Right forelimb (tissue), 1 donor: ENCODE results near the gene CLEC4G.

Experiments used
- DNase-seq: peaks from one replicate; pipeline ENCODE4 v3.0.0-alpha.2; 2018

Gene CLEC4G

DNA sequence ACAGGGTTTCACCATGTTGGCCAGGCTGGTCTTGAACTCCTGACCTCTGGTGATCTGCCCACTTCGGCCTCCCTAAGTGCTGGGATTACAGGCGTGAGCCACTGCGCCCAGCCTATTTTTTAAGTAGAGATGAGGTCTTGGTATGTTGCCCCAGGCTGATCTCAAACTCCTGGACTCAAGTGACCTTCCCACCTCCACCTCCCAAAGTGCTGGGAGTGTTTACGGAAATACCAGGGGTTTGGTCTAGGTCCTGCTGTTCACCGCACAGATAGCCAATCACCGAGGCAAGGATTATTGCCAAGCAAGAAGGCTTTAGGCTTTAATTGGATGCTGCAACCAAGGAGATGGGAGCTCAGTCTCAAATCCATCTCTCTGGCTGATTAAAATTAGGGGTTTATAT lies 11.6 kb downstream of the CLEC4G start:
- no peak for DNase-seq

DNA sequence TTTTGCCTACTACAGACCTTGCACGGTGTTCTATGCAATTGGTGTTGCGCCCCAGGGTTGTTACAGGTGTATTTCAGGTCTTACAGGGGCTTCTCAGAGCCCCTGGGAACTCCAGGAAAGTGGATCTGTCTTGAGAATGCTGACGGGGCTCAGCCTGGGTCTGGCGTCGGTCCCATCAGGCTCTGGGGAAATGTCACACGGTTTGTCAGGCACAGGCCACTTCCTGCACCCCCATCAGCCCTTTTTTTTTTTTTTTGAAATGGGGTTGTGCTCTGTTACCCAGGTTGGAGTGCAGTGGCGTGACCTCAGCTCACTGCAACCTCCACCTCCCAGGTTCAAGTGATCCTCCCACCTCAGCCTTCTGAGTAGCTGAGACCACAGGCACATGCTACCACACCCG lies 13.2 kb downstream of the CLEC4G start:
- no peak for DNase-seq

DNA sequence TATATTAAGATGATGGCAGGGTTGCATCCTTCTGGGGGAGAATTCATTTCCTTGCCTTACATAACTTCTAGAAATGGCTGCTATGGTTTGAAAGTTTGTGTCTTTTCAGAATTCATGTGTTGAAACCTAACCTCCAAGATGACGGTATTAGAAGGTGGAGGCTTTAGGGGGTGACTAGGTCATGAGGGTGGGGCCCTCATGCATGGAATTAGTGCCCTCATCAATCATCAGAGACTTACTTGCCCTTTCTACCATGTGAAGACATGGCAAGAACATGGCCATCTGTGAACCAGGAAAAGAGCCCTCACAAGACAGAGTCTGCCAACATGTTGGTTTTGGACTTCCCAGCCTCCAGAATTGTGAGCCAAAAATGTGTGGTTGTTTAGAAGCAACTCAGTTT lies 15.1 kb downstream of the CLEC4G start:
- no peak for DNase-seq

DNA sequence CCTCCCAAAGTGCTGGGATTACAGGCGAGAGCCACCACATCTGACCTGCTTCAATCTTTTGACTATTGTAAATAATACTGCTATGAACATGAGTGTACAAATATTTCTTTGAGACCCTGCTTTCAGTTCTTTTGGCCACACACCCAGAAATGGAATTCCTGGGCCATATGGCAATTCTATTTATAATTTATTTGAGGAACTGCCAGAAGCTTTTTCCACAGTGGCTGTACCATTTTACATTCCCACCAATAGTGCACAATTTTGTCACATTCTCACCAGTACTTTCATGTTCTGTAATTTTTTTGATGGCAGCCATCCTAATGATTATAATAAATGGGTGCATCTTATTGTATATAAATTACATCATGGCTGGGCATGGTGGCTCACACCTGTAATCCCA lies 16.2 kb downstream of the CLEC4G start:
- DNase-seq, result no peak

DNA sequence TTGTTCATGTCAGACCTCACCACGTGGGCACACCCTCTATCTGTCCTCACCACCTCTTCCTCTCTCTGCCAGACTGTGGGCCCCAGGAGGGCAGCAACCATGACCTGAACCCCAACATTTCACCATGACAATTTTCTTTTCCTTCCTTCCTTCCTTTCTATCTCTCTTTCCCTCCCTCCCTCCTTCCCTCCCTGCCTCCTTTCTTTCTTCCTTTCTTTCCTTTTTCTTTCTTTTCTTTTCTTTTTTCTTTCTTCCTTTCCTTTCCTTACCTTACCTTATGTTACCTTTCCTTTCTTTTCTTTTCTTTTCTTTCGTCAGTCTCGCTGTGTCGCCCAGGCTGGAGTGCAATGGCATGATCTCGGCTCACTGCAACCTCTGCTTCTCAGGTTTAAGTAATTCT lies 21.3 kb downstream of the CLEC4G start:
- no peak for DNase-seq

DNA sequence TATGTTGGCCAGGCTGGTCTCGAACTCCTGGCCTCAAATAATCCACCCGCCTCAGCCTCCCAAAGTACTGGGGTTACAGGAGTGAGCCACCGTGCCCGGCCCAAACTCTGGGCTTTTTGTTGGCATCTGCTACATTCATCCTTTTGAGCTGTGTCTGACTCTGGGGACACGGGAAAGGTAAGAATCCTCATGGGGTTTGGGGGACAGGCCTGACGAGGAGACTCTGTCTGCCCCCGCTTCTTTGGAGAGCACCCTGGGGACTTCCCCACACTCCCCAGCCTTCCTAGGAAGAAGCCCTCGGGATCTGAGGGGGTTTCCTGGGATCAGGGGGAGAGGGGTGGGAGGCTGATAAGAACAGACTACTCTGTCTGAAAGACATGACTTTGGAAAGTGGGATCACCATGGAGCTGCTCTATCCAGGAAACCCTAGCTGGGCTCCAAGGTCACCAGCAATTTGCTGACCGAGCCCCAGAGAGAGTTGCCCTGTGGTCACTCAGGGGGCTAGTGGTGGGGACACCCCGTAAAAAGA lies 21.9 kb downstream of the CLEC4G start:
- DNase-seq, result no peak

DNA sequence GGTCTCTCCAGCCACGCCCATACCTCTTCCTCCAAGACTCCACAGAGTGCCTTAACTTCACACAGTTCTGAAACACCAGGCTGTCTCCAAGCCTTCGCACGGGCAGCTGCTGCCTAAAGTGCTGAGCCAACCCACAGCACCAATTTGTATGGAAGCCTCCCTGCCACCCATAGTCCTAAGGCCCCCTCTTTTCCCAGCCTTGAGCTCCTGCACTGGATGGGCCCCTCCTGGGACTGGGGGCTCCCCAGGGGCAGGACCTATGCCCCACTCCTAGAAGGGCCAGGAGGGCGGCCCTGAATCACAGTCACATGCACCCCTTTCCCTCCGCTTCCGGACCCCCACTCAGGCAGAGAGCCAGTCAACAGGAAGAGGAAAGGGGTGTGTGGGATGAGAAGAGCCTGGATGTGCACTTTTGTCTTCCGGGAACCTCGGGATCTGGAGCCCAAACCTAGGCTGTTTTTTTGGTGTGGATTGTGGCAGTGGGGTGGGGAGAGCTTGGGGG lies 24.9 kb downstream of the CLEC4G start:
- DNase-seq, result no peak

DNA sequence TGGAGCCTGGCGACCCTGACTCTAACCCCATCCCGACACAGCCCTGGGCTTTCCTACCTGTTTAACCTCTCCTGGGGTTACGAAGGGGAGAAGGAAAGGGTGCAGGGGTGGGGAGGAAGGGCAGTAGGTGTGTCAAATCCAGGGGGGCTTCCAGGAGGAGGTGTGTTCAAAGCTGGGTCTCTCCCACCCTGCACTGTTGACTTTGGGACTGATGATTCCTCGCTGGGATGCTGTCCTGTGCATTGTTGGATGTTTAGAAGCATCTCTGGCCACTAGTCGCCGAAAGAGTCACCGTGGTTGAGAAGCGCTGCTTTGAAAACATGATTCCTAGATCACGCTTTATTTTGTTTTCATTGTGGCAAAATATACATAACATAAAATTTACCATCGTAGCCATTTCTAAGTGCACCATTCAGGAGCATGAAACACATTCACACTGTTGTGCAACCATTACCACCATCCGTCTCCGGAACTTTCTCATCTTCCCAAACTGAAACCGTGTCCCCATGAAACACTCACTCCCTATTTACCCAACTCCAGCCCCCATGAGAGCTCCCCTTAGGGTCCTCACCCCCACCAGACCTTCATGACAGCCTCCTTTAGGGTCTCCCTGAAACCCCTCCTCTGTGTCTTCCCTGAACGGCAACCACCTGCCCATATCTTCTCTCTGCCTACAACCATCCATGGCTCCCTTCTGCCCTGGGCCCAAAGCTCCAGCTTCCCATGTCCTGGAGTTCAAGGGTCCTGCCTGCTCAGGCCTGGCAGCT lies 25.5 kb downstream of the CLEC4G start:
- no peak for DNase-seq

DNA sequence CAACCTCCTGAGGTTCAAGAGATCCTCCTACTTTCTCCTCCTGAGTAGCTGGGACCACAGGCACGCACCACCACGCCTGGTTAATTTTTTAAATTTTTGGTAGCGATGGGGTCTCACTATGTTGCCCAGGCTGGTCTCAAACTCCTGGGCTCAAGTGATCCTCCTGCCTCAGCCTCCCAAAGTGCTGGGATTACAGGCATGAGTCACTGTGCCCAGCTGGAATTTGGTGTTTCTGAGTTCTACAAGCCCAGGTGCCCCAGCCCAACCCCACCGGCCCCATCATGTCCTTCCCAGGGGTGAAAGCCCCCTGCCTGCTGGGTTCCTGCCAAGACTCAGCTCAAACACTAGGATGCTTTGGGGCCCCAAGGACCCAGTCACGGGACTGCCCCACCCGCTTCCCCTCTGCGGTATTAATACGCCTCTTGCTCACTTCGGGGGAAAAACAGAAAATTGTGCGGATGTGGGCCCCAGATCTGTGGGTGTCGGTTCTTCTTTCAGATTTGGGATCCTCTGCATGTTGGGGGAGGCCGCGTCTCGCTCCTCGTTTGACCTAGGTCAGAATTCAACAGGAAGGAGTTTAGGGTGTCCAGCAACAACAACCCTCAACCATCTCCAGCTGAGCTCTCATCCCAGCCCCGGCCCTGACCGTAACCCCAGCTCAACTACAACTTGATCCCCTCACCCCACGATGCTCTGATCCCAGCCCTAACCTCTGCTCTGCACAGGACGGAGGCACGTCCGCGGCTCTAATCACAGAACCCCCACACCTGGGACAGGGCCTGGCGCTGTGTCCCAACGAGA lies 26.3 kb downstream of the CLEC4G start:
- no peak for DNase-seq

DNA sequence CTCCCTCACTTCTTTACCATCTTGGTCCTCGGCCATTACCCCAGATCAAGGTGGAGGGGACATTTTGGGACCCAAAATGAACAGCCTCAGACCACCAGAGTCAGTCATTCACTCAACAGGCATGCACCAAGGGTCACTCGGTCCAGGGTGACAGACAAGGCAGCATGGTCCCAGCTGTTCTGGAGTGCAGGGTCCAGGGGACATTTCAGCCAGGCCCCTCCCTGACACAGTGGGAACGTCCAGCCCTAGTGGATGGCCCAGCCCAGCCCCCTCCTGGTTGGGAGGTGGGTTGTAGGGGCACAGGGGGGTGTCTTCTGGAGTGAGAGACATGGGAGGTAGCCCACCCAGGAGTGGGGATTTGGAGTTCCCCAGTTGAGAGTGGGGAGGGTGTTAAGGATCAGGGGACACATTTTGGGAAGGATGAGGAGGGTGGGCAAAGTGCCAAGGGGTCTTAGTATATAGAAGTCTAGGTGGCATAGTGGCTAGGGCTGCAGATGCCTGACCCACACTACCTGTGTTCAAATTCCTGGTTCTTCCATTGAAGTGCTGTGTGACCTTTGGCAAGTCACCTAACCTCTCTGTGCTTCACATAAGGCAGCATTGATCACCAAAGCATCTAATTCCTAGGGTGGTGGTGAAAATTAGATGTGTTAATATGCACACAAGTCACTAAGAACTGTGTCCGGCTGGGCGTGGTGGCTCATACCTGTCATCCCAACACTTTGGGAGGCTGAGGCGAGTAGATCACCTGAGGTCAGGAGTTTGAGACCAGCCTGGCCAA lies 27.4 kb downstream of the CLEC4G start:
- no peak for DNase-seq

DNA sequence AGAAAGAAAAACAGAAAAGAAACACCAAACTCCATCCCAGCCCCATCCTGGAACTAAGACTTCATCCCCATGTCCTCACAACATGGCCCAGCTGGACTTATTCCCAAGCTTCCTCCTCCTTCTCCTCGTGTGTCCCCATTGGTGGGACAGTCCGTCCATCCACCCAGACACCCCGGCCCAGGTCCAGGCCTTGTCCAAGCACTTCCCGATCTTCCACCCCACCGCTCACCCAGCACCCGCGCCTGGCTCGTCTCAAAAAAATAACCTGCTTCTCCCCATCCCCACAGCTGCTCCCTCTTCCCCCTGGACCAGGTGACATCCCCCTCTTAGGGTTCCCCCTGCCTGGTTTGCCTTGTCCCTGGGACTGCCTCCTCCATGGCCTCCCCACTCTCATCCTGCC lies 28.6 kb downstream of the CLEC4G start:
- no peak for DNase-seq

DNA sequence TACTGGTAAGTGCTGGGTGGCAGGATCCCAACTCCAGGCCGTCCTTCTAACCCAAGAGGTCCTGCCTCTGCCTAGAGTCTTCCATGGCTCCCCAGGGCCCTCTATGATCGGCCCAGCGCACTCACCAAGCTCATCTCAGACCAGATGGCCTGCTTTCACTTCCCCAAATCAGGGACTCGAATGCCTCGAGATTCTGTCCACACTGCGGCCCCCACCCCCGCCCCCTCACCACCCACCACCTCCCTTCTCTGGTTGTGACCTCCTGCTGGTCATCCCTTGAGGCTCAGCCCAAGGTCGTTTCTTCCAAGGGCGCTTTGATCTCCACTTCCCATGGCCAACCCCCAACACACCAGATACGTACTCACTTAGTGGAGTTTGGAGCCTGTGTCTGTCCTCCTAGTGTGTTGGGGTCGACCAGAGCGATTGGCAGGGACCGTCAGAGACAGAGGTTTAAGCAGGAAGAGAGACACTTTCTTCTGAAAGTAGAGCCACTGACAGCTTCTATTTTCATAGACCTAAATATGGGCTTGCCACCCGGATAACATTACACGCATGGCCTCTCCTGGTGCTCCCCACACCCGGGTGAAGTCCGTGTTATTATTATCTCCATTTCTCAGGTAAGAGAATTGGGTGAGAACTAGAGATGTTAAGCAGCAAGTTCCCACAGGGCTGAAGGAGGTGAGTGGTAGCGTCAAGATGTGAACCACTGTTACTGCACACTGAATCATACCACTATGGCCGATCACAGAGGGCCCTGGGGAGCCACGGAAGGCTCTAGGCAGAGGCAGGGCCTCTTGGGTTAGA lies 30.1 kb downstream of the CLEC4G start, which contains the start of gene FCER2:
FCER2 (minus strand) TSS at position 478 of the 804 bp plus-strand sequence. CDS start 2,371 bp downstream, outside the sequence.
- no peak for DNase-seq

DNA sequence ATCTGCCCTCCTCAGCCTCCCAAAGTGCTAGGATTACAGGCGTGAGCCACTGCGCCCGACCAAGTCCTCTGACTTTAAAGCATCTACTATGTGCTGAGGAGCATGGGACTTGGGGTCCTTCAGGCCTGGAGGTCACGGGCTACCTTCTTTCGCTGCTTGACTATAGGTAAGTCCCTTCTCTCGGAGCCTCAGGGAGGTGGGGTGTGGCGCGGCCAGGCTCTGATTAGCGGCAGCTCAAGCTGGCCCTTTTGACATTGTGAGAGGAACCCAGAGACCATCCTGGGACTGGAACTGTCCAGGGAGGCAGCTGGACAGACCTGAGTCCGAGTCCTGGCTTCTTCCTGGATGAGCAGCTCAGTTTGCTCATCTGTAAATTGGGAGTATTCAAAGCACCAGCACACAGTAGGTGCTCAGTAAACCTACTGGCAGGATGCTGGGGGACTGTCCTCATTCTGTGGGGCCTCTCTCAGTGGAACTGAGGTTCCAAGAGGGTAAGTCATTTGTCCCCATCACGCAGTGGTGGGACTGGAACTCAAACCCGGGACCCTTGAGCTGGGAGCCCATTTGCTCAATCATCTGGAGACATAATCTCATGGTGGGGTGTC lies 30.8 kb downstream of the CLEC4G start:
- no peak for DNase-seq

DNA sequence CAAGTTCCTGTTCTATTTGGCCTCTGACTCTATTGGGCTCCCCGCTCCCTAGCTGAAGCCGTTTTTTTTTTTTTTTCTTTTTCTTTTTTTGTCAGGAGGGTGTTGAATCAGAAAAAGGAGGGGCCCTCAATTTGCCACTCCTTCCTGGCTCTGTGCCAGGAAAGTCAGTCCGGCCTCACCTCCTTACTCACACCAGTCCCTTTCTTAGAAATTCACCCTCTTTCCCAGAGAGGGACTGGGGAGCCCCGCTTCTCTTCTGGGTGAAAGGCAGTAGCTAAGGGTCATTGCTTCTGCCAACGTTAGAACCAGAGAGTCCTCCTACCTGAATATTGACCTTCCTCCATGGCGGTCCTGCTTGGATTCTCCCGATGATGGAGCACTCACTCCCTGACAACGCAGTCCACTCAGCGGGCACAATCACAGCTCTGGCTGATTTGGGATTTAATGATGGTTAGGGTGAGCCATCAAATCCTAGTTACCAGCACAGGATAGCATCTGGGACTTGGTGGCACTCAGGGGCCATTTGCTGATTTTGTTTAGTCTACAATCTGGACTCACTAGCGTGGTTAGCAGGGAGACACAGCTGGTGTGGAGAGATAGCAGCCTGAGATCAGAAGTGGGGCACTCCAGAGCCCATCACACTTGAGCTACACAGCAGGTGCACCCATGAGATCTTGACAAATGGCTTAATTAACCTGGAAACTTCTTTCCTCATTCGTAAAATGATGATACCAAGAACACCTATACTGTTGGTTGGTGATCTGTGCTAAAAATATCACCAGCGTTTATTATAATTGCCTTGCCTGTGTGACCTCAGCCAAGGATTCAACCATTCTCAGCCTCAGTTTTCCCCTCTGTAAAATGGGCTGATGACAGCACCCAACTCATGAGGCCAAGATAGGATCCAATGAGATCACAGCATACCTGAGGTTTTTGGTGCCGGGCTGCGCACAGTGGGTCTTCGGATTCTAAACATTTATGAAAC lies 32.2 kb downstream of the CLEC4G start:
- DNase-seq, result no peak

DNA sequence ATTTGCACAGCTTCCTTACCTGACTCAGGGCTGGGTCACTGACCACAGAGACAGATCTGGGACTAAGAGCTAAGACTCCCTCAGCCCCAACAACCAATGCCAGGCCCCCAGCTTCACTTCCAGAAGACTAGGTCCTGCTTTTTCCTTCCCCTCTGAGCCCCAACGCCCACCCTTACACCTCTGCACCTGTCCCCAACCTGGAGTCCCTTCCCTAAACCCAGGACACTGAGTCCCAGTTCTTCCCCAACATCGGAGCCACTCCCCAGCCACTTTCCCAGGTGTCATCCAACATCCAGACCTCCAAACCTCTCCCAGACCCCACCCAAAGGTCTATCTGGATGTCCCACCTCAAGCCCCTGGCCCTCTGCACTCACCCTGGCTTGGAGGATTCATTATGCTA lies 32.9 kb downstream of the CLEC4G start:
- no peak for DNase-seq

DNA sequence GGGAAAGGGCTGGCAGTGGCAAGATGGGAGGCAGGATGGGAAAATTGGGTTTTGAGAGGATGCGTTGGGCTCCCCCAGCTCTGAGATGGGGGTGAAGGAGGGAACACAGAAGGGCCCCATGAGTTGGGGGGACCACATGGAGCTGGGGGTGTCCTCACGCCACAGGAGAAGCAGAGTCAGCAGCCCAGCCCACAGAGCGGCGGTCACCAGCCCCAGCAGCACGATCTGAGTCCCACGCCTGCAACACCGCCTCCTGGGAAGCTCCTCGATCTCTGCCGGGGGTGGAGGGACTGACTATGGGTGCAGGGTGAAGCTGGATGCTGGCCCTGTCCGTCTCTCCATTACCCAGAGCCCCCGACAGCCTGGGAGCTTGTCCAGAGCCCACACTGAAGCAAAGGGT lies 33.3 kb downstream of the CLEC4G start:
- DNase-seq, result no peak

DNA sequence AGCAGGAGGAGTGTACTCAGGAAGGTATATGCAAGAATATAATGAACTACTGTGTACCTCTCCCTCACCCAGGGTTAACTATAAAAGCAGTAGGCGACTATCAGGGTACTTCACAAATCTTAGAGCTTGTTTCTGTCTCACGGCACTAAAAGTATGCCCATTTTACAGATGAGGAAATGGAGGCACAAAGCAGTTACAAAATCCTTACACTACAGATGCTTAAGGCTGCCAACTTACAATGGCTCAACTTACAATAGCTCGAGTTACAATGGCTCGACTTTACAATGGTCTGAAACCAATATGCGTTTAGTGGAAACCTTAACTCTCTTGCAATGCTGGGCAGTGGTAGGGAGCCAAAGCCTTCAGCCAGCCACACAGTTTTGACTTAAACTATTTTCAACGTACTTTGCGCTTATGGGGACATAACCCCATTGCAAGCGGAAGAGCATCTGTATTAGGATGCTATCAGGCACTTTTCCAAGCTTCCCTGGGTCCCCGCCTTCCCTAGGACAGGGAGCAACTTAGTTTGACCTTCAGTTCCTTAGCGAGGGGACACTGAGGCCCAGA lies 34.1 kb downstream of the CLEC4G start:
- DNase-seq, result no peak

DNA sequence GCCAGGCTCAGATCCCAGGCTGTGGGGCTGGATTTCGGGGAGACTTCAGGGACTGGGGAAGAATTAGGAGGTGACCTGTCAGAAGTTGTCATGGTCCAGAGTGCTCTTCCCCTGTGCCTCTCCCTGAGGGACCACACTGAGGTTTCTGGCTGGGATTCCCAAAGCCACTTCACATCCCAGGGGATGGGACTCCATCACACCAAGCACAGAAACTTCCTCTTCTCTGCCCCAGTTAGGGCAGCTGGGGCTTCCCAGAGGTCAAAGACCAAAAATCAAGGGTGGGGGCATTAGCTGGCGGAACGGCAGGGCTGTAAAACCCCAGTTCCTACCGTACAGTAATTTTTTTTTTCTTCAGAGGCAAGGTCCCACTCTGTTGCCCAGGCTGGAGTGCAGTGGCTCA lies 37.4 kb downstream of the CLEC4G start:
- no peak for DNase-seq

DNA sequence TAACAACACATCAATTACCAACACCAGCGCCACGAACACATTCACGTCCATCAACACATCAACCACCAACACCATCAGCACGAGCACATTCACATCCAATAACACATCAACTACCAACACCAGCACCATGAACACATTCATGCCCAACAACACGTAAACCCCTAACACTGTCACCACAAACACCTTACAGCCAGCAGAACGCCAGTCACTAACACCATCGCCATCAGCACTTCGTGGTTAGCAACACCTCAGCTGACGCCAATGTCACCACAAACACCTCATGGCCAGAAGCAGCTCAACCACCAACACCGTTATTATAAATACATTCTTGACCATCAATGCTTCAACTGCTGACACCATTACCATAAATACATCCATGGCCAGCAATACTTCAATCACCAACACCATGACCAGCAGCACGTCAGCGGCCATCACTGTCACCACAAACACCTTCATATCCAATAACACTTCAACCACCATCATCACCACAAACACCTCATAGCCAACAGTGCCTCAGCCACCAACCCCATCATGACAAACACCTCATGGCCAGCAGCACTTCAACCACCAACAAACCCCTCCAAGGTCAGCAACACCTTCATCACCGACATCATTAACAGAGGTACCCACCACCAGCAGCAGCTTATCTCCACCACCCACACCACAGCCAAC lies 39.4 kb downstream of the CLEC4G start:
- DNase-seq, result no peak

DNA sequence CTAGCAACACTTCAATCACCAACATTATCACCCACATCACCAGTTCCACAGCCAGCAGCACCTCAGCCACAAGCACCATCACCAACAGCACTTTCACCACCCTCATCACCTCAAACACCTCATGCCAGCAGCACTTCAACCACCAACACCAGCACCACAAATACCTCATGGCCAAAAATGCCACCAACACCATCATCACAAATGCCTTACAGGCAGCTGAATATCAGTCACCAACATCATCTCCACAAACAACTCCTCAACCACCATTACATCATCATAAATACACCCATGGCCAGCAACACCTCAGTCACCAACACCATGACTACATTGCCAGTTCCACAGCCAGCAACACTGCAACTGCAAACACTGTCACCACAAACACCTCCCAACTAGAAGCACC lies 40.4 kb downstream of the CLEC4G start:
- DNase-seq, result no peak
